Measurements from ENCODE around the gene GET4.

GET4 gene

GRCh38 chr7:945556-946255 lies 69.4 kb downstream of the GET4 start:
- in situ Hi-C loops (cut with HindIII; ENCODE audit: low sequenced_read_pairs): no loop called here
- no peak overlapping the region for H3K4me3 ChIP-seq (ENCODE audit: low read depth, low read length)
- no peak for TF ChIP-seq CTCF (IDR thresholded peaks at IDR 0.05; ENCODE audit: low read depth, low read length, missing control alignments)
- DNase-seq (ENCODE audit: low read depth): no peak
